Stomach (tissue), 4 donors: ENCODE measurements around the gene RIMKLA.

Experiments
- EP300 ChIP-seq: sonication (generic); formaldehyde crosslinking; IDR thresholded peaks from one replicate; pipeline ENCODE4 v1.6.1; 2017; ENCODE audit warnings: antibody characterized with exemption
- POLR2A ChIP-seq, 4 donors: fragments of 450-650 bp; IDR thresholded peaks; one replicate each; pipeline ENCODE4 v1.6.1; 2016; ENCODE audit warnings: antibody characterized with exemption in 4 of 4, control low read depth in 2 of 4, mild to moderate bottlenecking in 1 of 4, moderate library complexity in 1 of 4
- POLR2AphosphoS5 ChIP-seq, 3 donors: sonication (generic); formaldehyde crosslinking; IDR thresholded peaks; one replicate each; pipeline ENCODE4 v1.6.1; 2016; ENCODE audit warnings: antibody characterized with exemption in 3 of 3
- TF ChIP-seq, protein P1 (sequence below), 7 experiments: fragments of 450-650 bp in 4 of 7; fragments of 200-600 bp in 3 of 7; sonication (generic) in 3 of 7; IDR thresholded peaks; one replicate each; pipeline ENCODE4 v1.5.1; 2016 to 2019; ENCODE audit warnings: antibody characterized with exemption in 7 of 7, control low read depth in 2 of 7, mild to moderate bottlenecking in 1 of 7

GRCh38 chr1:42420121-42420520, 39.5 kb downstream of the RIMKLA start:
- TF ChIP-seq POLR2A (IDR thresholded peaks at IDR 0.05) (no peak), EP300 (no peak), POLR2AphosphoS5 (IDR thresholded peaks at IDR 0.05) (peak in 1 of 3 donors; percentile 70)
- TF ChIP-seq, protein P1, sequence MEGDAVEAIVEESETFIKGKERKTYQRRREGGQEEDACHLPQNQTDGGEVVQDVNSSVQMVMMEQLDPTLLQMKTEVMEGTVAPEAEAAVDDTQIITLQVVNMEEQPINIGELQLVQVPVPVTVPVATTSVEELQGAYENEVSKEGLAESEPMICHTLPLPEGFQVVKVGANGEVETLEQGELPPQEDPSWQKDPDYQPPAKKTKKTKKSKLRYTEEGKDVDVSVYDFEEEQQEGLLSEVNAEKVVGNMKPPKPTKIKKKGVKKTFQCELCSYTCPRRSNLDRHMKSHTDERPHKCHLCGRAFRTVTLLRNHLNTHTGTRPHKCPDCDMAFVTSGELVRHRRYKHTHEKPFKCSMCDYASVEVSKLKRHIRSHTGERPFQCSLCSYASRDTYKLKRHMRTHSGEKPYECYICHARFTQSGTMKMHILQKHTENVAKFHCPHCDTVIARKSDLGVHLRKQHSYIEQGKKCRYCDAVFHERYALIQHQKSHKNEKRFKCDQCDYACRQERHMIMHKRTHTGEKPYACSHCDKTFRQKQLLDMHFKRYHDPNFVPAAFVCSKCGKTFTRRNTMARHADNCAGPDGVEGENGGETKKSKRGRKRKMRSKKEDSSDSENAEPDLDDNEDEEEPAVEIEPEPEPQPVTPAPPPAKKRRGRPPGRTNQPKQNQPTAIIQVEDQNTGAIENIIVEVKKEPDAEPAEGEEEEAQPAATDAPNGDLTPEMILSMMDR (IDR thresholded peaks at IDR 0.05): no peak
